Measurements from ENCODE around the gene SP6.

Gene SP6

DNA sequence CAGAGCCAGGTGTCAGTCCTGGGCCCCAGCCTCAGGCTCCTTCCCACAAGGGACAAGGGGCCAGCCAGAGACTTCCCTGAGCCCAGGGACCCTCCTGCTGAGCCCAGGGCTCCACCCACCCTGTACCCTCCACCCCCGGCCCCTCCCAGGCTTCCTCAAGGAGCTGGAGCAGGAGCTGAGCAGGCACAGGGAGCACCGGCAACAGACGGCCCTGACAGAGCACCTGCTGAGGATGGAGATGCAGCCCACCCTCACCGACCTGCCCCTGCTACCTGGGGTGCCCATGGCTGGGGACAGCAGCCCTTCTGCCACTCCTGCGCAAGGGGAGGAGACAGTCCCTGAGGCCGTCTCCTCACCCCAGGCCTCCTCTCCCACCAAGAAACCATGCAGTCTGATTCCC is 14.4 kb downstream of the SP6 start:
- no peak for DNase-seq (ENCODE audit: low read depth in 2 of 2)

DNA sequence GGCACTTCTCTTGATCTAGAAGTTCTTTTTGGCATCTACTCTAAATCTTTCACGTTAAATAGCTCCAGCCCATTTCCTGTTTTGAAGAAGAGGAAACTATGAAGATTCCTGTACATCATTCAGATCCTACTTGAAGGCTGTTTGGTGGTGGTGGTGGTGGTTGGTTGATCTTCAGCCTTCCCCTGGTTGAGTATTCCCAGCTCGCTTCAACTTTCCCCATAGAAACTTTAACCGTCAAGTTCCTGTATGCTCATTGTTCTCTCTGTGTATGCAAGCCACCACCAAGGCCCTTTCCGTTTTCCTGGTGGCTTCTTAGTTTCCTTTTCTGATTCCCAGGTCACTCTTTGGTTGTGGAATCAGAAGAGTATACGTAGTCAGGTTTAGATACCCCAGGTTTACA is 16.2 kb downstream of the SP6 start:
- DNase-seq (ENCODE audit: low read depth in 2 of 2) = no peak

DNA sequence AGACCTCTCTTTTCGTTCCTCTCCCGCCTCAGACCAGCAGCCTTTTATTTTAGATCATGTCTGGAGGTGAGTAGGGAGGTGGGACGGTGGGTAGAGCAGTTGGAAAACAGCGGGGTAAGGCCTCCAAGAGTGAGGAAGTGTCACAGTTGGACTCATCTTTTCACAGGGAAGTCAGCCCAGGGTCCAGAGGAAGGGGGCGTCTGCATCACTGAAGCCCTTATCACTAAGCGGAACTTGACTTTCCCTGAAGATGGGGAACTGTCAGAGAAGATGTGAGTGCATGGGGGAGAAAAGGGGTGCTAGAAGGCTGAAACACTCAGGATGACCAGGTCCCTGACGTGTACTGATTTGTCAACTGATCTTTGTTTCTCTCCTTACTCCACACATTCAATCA is 19.0 kb downstream of the SP6 start:
- DNase-seq (ENCODE audit: low read depth in 2 of 2) = no peak

DNA sequence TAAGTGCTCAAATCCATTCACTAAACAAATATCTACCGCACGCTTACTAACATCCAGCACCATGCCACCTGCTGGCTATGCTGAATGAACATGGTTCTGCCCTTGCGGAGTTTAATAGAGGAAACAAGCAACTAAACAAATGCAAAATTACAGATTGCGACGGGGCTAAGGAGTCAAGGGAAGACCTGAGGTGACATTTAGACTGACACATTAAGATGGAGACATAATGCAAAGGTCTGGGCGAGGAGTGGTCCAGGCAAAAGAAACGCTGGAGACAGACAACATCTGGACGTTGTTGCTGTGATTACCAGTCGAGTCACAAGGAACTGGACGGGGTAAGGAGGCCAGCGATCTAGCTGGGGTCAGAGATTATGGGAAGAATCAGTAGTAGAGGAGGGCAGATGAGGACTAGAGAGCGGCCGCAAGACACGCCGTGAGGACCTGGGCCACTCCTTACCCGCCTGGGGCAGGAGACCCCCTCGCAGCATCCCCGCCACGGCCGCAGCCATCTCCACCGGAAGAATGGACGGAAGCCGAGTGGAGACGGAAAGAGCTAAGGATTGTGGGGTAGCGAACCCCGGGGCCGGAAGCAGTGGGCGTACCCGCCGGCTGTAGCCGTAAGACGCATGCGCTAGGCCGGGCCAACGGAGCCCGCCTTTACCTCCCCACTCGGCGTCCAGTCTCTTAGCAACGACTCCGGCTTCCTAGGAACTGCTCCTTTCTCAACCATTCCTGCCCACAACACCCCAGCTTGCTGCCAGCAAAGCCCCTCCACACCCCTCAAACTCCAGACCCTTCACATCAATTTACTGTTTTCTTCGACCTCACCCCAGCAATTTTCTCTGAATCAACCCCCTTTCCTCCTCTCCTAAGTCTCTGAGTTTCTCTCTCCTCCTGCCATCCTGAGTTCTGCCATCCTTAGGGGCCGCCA is 19.7 kb downstream of the SP6 start, which contains the start of the genes LRRC46 and MRPL10:
Gene LRRC46 (plus strand): TSS at position 668 of the 931 bp plus-strand sequence. CDS start 320 bp downstream, outside the sequence.
Gene MRPL10 (minus strand): TSS at position 539 of the 931 bp plus-strand sequence. CDS start 30 bp downstream, at position 509.
- peak; percentile 77 to 78 for DNase-seq (ENCODE audit: low read depth in 2 of 2)

DNA sequence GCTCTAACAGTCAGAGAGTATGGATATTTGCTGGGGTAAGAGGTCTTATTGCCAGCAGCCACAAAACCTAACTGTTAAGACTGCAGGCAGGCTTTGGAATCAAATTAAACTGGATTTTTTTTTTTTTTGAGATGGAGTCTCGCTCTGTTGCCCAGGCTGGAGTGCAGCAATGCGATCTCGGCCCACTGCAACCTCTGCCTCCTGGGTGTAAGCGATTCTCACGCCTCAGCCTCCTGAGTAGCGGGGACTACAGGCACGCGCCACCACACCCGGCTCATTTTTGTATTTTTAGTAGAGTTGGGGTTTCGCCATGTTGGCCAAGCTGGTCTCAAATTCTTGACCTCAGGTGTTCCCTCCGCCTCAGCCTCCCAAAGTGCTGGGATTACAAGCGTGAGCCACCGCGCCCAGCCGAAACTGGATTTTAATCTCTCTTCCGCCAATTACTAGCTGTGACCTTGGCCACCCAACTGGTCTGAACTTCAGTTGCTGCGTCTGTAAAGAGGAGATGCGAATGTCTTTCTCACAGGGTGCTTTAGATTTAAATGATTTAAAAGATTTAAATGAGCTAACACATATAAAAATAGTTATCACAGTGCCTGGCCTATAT is 20.5 kb downstream of the SP6 start:
- no peak for DNase-seq (ENCODE audit: low read depth in 2 of 2)

DNA sequence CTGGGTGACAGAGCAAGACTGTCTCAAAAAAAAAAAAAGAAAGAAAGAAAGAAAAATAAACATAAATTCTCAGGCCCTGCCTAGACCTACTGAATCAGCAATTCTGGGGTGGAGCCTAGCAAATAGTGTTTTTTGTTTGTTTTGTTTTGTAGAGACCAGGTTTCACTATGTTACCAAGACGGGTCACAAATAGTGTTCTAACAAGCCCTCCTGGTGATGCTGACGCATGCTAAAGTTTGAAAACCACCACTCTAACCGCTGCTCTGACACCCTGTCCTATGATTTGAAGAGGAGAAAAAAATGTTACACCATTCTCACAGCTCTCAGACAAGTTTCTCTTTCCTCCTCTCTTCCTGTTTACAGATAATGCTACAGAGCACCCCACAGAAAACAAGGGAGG is 21.1 kb downstream of the SP6 start:
- DNase-seq (ENCODE audit: low read depth in 2 of 2) = no peak

DNA sequence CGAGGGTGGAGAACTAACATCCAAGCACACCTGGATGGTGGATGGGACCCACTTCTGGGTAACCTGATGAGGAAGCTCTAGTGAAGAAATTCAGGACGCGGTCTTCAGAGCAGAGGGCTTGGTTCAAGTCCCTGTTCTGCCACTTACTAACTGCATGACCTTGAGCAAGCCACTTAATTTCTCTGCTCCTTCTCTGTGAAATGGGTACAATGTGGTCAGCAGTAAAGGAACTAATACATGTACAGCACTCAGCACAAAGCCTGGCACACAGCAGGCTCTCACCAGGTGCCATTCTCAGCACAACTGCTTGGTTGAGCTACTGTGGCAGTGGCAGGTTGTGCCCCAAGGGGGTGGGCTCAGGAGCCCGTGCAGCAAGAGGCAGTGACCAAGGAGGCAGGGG is 27.4 kb downstream of the SP6 start:
- no peak for DNase-seq (ENCODE audit: low read depth in 2 of 2)

DNA sequence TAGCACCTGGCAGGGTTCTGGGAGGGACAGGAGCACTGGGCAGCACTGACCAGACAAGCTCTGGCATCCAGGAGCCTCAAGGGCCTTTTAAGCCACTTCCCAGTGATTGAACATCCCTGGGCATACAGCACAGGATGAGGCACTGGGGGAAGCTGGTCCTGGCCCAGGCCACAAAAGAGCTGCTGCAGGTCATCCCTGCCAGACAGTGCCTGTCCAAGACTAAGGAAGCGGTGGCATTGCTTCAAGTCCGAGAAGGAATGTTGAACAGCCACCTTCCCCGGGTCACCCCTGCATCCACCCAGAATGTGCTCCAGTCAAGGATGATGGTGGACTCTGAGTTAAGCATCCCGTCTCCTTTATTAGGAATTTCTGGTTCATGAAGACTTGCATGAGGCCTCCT is 28.2 kb downstream of the SP6 start:
- DNase-seq (ENCODE audit: low read depth in 2 of 2) = no peak

DNA sequence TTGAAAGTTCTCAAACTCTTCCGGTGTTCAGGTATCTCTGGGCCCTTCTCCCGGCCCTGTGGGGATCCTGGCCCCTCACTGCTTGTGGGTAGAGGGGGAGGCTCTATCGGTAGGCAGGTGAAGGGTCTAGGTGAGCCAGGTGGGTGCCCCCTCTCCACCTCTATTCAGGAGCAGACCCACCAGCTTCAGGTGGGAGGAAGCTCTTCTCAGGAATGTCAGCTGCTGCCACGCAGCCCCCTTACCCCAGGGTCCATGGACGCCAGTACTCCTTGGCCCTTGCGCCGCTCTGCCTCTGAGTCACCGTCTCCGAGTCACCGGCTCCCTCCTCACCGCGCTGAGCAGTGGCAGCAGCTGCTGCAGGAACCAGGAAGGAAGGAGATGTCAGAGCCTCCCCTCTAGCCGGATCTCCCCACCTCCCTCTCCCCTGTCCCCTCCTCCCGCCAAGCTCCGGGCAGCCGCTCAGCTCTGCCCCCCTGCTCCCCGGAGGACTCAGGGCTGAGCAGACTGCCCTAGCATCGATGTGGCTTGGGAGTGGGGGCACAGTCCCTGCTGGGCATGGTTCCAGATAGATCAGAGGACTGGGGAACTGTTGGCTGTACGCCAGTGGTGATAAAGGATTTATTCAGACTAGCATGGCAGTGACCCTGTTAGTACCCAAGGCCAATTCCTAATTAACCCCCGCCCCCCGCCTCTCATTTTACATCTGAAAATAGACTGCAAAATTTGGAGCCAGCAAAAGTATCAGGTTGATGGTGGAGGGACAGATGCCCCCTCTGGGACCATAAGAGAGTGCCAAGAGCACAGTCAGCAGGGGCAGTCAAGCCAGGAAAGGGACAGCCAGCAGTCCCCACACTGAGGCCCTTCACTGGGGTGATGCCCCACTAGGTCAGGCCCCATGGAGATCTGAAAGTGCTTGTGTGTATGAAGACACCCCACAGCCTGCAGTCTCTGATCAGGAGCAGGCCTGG is 29.3 kb downstream of the SP6 start, which contains the start of gene OSBPL7:
Gene OSBPL7 (minus strand): TSS at position 371 of the 968 bp plus-strand sequence. CDS start 1,516 bp downstream, outside the sequence.
- peak; percentile 36 to 43 for DNase-seq (ENCODE audit: low read depth in 2 of 2)

DNA sequence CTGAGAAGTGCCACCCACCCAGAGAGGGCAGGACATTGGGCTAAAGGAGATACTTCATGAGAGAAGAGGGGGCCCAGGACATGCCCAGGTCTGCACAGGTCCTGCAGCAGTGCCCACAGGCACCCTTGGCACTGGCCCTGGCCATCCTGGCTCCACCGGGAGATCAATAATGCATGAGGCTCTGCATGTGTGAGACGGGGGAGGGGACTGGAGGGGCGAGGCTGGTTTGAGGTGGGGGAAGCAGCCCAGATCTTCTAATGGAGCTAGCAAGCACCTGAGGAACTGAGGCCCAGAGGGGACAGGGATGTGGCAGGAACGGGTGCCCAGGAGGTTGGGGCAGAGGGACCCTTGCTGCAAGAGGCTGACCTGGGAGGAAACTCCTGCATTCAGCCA is 29.9 kb downstream of the SP6 start:
- no peak for DNase-seq (ENCODE audit: low read depth in 2 of 2)

DNA sequence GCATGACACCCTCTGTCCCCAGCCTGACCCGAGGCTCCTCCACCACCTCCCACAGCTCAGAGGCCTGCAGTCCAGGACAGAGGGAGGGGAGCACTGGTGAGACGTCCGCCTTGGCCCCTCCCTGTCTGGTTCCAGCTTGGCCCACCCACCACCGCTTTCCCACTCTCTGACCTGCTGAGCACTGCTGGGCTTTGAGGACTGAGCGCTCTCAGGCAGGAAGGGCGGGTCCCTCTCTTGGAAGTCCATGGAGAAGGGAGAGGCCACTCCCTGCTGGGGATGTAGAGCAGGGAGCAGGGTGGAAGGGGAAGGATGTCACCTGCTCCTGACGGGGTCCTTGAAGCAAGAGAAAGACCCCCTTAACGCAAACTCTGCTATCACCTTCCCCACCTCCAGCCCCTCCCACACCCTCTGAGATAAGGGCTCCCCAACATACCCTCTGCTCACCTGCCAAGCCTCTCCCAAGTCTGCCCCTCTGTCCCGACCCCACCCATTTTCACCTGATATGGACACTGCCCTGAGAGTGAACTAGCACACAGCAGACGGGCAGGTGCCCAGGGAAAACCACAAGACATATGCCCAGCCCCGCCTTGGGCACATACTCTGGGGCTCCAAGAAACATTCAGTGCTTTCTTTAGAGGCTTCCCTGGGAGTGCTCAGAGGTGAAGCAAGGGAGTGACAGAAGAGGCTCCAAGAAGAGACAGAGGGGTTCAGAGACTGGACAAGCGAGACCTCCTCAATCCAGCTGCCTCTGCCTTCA is 30.8 kb downstream of the SP6 start:
- DNase-seq (ENCODE audit: low read depth in 2 of 2) = no peak

DNA sequence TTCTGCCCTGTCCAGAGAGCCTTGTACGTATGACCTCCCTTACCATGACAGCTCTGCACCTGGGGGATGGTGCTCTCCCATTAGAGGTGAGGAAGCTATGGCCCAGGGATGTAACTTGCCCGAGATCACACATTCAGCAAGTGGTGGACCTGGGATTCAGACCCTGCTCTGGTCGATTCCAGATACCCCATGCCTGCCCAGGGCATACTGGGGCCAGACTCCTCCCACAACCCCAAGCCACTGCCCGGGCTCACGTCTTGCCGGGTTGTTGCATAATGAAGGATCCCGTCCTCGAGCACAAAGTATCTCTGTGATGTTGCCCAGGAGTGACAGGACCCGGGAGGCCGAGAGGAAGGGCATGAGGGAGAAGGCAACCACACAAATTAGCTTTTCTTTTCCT is 31.5 kb downstream of the SP6 start:
- no peak for DNase-seq (ENCODE audit: low read depth in 2 of 2)

DNA sequence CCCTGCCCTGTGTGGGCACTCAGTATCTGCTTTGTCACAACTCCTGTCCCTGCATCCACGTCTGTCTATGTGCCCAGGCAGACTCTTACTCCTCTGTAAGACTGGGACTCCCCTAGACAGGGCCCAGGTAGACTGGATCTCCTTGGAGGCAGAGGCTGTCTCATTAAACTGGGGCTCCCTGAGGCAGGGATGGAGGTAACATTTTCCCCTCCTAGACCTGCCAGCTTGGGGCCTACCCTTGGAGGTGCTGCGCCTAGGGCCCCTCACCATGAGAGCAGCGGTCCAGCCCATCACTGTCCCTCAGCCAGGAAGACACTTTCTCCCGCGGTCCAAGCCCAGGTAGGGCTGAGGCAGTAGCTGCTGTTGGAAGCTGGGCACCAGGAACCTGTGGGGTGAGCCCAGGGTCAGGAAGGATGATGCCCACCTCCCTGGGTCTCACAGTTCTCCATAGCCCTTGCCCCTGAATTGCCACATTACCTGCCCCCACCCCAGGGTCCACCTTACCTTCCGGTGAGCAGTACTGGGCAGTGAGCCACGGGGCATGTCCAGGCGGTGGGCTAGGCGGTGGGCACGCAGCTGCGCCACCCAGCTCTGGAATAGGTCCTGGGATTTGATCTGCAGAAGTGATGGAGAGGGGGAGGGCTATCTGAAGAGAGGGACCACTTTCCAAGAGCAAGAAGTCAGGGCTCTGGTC is 32.8 kb downstream of the SP6 start:
- no peak for DNase-seq (ENCODE audit: low read depth in 2 of 2)

DNA sequence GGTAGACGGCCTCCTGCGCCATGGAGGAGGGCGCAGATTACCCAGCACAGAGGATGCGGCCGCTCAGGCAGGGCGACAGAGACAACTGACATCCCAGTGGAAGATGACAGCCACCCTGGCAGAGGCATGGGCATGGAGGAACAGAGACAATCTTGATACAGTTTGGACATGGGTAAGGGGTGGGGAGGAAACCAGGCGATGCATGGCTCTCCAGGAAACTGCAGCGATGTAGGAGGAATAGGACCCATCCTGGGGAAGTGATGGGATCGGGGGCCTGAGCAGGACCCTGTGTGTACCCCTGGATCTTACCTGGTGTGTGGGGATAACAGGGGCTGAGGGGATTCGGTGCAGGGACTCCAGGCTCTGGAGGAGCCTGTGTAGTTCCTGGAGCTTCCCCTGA is 34.0 kb downstream of the SP6 start:
- DNase-seq (ENCODE audit: low read depth in 2 of 2) = no peak

DNA sequence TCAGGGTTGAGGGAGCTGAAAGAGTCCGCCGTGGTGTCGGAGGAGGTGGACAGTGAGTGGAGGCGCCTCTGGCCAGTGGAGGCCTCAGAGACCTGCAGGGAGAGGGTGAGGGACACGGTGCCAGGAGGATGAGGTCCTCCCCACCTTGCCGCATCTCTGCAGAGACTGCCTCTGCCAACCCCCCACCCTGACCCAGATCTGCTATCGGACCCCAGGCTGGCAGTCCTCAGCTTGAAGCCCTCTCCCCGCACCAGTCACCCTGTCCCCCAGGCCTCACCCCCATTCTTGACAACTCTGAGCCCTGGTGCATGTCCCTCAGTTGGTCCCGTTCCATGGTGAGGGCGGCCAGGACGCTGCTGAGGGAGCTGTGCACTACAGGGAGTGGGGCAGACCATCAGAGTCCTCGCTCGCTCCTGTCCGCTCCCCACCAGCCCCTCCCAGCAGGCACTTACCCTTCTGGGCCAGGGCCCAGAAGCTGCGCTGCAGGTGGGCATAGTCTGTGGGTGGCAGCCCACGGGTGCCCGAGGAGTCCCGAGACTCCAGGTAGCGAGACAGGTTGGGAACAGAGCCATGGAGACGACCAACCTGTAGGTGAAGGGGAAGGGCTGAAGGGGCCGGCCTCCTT is 34.7 kb downstream of the SP6 start:
- no peak for DNase-seq (ENCODE audit: low read depth in 2 of 2)

DNA sequence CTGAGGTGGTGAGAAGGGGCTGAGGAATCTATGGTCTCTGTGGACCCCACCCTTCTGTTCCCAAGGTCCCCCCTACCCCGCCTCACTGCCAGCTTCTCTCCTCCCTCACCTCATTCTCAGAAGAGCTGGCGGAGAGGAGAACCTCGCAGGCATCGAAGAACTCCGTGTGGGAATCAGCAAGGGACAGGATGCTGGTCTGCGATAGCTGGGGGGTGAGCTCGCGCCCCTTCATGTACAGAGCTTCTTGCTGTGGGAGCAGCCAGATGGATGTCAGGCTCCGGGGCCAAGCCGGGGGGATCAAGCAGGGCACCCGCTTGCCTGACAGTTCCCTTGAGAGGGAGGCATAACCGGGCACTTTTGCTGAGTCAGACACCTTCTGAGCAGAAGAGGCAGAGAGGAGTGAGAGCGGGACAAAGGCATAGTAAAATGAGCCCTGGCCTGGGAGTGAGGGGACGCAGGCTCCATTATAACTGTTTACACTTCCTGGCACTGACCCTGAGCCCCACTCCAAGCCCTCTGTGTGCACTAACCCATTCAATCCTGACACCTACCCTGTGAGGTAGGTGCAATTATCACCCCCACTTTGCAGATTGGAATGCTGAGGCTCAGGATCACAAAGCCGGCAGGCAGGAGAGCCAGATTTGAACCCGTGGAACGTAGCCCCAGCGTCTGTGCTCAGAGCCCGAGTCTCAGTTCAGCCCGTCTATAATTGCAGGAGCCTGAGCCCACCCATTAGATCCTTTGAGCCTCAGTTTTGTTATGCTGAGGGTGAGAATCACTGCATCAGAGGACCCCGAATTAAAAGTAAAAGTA is 35.7 kb downstream of the SP6 start:
- DNase-seq (ENCODE audit: low read depth in 2 of 2) = no peak

DNA sequence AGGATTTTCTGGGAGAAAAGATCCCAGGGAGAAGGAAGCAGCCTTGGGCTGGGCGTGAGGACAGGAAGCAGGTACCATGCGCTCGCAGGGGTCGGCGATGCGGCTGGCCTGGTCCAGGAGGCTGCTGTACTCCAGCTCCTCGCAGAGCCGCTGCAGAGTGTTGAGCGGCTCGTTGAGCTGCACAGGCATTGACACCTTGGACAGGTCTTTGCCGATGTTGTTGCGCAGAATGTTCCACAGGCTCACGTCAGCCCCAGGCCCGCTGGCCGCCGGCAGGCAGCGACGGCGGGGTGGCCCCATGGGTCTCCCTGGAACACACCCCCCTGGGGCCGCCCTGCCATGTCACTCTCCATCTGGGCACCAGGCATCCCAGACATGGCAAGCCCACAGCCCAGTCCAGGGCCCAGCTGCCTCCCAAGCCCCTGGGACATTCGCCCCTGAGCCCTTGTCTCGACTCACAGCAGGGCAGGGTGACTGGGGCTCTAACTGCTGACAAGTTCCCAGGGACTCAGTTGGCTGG is 37.4 kb downstream of the SP6 start:
- DNase-seq (ENCODE audit: low read depth in 2 of 2) = no peak

DNA sequence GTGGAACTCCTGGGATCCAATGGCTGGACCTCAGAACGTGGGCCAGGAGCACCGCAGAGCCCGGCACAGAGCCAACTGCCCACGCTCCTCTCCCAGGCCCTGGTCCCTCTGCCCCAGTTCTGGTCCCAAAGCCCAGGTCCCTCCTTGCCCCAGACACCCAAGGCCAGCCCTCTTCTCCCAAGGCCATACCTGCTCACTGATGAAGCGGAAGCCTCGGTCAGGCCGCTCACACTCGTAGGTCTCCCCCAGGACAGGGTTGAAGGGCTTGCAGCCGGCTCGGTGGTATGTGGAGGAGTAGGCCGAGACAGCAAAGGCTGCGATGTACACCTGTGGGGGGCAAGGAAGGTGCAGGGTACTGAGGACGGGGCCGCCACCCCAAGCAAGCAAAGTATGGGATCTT is 37.9 kb downstream of the SP6 start:
- no peak for DNase-seq (ENCODE audit: low read depth in 2 of 2)
